ENCODE data around the gene FOXL2. TPM values are rescaled to one million over a fixed set of nuclear protein-coding genes. Genes with fewer than 3 reads are reported as not detected.
A peak's percentile ranks its signal among the peaks of the same experiment; 100 is the strongest.

The FOXL2 gene
- total and polyA plus RNA-seq, 7 donors = not detected

DNA sequence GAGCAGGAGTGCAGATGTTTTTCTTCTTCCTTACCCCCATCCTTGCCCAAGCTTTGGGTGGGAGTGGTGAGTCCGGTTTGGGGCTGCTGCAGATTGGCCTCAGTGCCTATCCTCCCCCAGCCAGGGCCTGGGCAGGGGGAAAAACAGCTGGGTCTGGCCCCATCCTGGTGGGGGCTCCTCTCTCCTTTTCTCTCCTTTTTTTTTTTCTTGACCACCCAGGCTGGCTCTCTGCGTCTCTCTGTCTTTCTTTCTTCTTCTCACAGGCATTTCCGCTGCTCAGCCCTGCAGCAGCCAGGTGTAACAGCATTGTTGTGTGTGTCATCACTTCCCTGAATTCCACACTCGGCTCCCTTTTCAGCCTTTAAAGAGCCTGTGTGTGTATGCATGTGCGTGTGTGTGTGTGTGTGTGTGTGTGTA lies 2.1 kb upstream of the FOXL2 start:
- no peak overlapping the region for H3K27ac ChIP-seq
- intact Hi-C loops (cut with DNase I) = no loop called here

DNA sequence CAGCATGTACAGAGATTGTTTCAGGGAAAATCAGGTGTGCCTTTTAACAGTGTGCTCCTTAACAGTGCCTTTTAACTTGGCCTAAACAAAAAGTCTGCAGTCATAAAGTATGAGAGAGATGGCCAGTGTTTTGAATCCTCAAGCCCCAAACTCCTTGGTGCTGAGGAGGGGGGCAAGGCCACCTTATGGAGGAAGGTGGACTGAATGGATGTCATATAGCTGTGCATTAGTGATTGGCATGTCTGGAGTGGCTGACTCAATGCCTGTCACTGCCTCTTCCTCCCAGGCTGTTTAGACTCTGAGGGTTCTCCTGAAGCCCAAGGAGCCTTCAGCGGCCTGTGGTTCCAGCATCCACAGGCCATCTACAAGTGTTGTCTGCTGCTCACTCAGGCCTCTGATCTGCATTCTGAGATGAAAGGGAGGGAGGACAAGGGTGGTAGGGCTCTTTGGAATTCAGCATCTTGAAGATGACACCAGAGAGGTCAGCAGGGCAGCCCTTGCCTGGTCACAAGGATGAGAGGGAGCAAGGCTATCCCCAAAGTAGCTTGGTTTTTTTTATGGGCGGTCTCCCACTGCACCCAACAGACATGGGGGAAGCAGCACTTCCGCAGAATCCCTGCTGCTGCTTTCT lies 1.5 kb upstream of the FOXL2 start:
- no peak overlapping the region for H3K4me3 ChIP-seq
- peaks cover 2 to 50% (median 47%) of the 10 kb centered on the region in 4 donors for H3K4me1 ChIP-seq
- DNase-seq = no peak
- intact Hi-C loops (cut with DNase I) = no loop called here
- no peak overlapping the region for H3K27ac ChIP-seq
- no peaks in the 10 kb centered on the region for H3K9me3 ChIP-seq
- H3K36me3 ChIP-seq = no peaks in the 10 kb centered on the region
- WGBS, 2 donors = 57 to 84% methylated on average over 3 of the region's 3 CpGs
- no peak for TF ChIP-seq EP300 (IDR thresholded peaks at IDR 0.05)
- TF ChIP-seq, protein P1, sequence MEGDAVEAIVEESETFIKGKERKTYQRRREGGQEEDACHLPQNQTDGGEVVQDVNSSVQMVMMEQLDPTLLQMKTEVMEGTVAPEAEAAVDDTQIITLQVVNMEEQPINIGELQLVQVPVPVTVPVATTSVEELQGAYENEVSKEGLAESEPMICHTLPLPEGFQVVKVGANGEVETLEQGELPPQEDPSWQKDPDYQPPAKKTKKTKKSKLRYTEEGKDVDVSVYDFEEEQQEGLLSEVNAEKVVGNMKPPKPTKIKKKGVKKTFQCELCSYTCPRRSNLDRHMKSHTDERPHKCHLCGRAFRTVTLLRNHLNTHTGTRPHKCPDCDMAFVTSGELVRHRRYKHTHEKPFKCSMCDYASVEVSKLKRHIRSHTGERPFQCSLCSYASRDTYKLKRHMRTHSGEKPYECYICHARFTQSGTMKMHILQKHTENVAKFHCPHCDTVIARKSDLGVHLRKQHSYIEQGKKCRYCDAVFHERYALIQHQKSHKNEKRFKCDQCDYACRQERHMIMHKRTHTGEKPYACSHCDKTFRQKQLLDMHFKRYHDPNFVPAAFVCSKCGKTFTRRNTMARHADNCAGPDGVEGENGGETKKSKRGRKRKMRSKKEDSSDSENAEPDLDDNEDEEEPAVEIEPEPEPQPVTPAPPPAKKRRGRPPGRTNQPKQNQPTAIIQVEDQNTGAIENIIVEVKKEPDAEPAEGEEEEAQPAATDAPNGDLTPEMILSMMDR (IDR thresholded peaks at IDR 0.05) = no peak
- H3K27me3 ChIP-seq = peaks cover 73 to 100% (median 90%) of the 10 kb centered on the region in 3 donors

More for the DNA sequence above, 2.1 kb upstream of the FOXL2 start:
- no peak overlapping the region for H3K4me3 ChIP-seq
- peaks cover 68 to 100% (median 89%) of the 10 kb centered on the region in 3 donors for H3K27me3 ChIP-seq
- no peaks in the 10 kb centered on the region for H3K9me3 ChIP-seq
- 40 to 41% methylated on average over 5 of the region's 5 CpGs for WGBS, 2 donors
- DNase-seq = no peak
- peaks cover 2 to 47% (median 47%) of the 10 kb centered on the region in 4 donors for H3K4me1 ChIP-seq
- H3K36me3 ChIP-seq = no peaks in the 10 kb centered on the region
- no peak for TF ChIP-seq POLR2AphosphoS5 (IDR thresholded peaks at IDR 0.05)
- no peak for TF ChIP-seq EP300 (IDR thresholded peaks at IDR 0.05)

DNA sequence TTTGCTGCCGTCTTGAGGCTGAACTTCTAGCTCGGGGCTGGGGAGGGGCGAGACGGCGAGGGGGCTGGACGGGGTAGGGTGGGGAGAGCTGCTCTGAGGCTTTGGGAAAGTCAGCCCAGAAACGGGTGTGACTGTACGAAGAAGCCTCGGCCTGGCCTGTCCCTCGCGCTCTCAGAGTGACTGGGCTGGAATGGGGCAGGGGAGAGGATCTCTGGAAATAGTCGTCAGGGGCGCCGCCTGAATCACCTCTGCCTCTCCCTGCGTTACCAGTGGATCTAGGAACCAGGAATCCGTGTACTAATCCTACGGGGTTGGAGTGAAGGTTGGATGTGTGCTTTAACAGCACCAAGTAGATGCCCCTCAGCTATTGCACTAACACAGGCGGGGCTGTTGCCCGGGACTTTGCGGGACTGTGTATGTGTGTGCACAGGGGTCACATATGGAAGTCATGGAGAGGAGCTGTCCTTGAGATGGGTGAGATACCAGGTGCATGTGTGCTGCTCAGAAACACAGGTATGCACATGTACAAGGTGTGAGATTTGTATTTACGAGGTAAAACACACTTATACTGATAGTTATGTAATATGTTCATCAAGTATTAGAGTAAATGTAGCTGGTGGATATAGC lies 671 bp upstream of the FOXL2 start:
- peaks cover 2 to 50% (median 47%) of the 10 kb centered on the region in 4 donors for H3K4me1 ChIP-seq
- H3K27me3 ChIP-seq = peaks cover 80 to 100% (median 93%) of the 10 kb centered on the region in 3 donors
- intact Hi-C loops (cut with DNase I) = no loop called here
- H3K27ac ChIP-seq = no peak overlapping the region
- peak overlapping the region in 2 of 4 donors; percentile 47 to 54 for H3K4me3 ChIP-seq
- no peaks in the 10 kb centered on the region for H3K9me3 ChIP-seq
- no peaks in the 10 kb centered on the region for H3K36me3 ChIP-seq
- 10 to 21% methylated on average over 21 of the region's 21 CpGs for WGBS, 2 donors
- no peak for DNase-seq
- TF ChIP-seq, protein P1 (IDR thresholded peaks at IDR 0.05) = no peak
- no peak for TF ChIP-seq POLR2AphosphoS5 (IDR thresholded peaks at IDR 0.05)
- no peak for TF ChIP-seq POLR2A (IDR thresholded peaks at IDR 0.05)
- TF ChIP-seq EP300 (IDR thresholded peaks at IDR 0.05) = no peak

DNA sequence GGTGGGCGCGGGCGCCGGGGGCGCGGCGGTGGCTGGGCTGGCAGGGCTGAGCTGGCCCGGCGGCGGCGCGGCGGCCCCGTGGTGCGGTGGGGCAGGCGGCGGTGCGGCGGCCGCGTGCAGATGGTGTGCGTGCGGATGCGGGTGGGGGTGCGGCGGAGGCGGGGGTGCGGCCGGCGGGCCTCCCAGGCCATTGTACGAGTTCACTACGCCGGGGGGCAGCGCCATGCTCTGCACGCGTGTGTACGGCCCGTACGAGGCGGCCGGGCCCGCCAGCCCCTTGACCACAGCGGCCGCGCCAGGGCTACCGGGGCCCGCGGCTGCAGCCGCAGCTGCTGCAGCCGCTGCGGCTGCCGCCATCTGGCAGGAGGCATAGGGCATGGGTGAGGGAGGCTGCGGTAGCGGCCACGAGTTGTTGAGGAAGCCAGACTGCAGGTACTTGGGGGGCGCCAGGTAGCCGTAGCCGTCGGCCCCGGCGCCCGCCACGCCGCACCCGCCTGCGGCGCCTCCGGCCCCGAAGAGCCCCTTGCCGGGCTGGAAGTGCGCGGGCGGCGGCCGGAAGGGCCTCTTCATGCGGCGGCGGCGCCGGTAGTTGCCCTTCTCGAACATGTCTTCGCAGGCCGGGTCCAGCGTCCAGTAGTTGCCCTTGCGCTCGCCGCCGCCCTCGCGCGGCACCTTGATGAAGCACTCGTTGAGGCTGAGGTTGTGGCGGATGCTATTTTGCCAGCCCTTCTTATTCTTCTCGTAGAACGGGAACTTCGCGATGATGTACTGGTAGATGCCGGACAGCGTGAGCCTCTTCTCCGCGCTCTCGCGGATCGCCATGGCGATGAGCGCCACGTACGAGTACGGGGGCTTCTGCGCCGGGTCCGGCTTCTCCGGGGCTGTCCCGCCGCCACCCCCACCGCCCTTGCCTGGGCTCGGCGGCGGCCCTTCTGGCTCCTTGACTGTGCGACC lies 951 bp downstream of the FOXL2 start:
- intact Hi-C loops (cut with DNase I) = no loop called here
- H3K4me3 ChIP-seq = peak overlapping the region; percentile 9 to 54 (median 41)
- H3K27ac ChIP-seq = no peak overlapping the region
- H3K9me3 ChIP-seq = no peaks in the 10 kb centered on the region
- no peaks in the 10 kb centered on the region for H3K36me3 ChIP-seq
- TF ChIP-seq POLR2AphosphoS5 (IDR thresholded peaks at IDR 0.05) = no peak
- TF ChIP-seq, protein P1 (IDR thresholded peaks at IDR 0.05) = no peak
- H3K4me1 ChIP-seq = peaks cover 2 to 50% (median 47%) of the 10 kb centered on the region in 4 donors
- peaks cover 90 to 100% (median 95%) of the 10 kb centered on the region in 3 donors for H3K27me3 ChIP-seq
- no peak for DNase-seq
- 1 to 2% methylated on average over 120 of the region's 120 CpGs for WGBS, 2 donors
